AG04450 (cell line): ENCODE data around the gene MOB1B. TPM values are rescaled to one million over a fixed set of nuclear protein-coding genes. Genes with fewer than 3 reads are reported as not detected.

Experiments used
- CTCF ChIA-PET: fragments of 300-600, 350-600 bp; formaldehyde crosslinking; extraction: SDS; loops from one replicate; lab custom pipeline; 2022; ENCODE audit warnings: antibody characterized with exemption, inconsistent platforms; lab: Charles Lee
- POLR2A ChIA-PET: fragments of 350-600 bp; formaldehyde crosslinking; extraction: SDS; loops from one replicate; lab custom pipeline; 2021; ENCODE audit warnings: antibody characterized with exemption, inconsistent platforms; lab: Yijun Ruan, JAX
- DNase-seq: peaks from one replicate; pipeline ENCODE4 v3.0.0-alpha.2; 2011; ENCODE audit warnings: low read depth, low spot score
- H3K27ac ChIP-seq: one replicate; pipeline ENCODE4 v1.5.1; 2012; ENCODE audit warnings: low read depth, low read length, control low read depth
- H3K27me3 ChIP-seq: one replicate; pipeline ENCODE4 v1.6.0; 2012; ENCODE audit warnings: low read length; ENCODE audit not compliant: control insufficient read depth, insufficient read depth
- H3K4me3 ChIP-seq: 2 replicates; pipeline ENCODE4 v1.5.1; 2011; ENCODE audit warnings: mild to moderate bottlenecking, low read depth, low read length, control low read depth
- H3K9me3 ChIP-seq: 2 replicates; pipeline ENCODE4 v1.5.1; 2012; ENCODE audit warnings: low read length; ENCODE audit not compliant: control insufficient read depth, insufficient read depth
- polyA plus RNA-seq: library from polyadenylated mRNA; depleted of rRNA; stranded (reverse); fragments of >200 nt; gene quantifications from 2 replicates; pipeline ENCODE4 v1.2.3, GENCODE V29; 2011
- TF ChIP-seq, protein P1 (sequence below): IDR thresholded peaks from 2 replicates; pipeline ENCODE4 v1.5.1; 2011; ENCODE audit warnings: low read depth, low read length, control low read depth, inconsistent platforms

MOB1B gene
- polyA plus RNA-seq, 1 experiment: 21.4 TPM

DNA sequence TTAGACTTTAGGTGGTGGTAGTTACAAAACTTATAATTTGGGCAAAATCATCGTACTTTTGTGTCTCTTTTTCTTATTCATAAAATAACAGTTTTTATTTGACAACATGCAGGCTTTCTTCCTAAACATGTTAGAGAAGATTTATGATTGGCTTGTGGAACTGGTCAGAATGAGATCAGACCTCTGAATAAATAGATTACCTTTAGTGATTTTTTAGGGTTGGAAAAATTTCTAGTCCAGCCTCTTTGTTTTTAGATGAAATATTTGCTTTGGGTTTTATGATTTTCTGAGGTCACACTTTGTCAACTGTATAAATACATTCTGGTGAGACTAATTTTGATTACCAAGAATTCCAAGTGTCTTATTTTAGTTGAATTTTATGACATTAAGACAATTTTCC, 29.2 kb downstream of the MOB1B start:
- Histone ChIP-seq H3K27me3 (no peaks in the 10 kb centered on the region), H3K4me3 (no peak overlapping the region), H3K27ac (no peak overlapping the region), H3K9me3 (peaks cover 2% of the 10 kb centered on the region; the same call in 1 of the 2 replicates)
- POLR2A ChIA-PET: no interaction called here
- CTCF ChIA-PET: interaction anchor here (0.6 to 1.2 kb wide), 3 partner anchors 11 to 1637 kb away, joined by 4 to 8 read pairs (median 7); no protein-coding TSS in a partner anchor
- no peak for DNase-seq
- TF ChIP-seq, protein P1, sequence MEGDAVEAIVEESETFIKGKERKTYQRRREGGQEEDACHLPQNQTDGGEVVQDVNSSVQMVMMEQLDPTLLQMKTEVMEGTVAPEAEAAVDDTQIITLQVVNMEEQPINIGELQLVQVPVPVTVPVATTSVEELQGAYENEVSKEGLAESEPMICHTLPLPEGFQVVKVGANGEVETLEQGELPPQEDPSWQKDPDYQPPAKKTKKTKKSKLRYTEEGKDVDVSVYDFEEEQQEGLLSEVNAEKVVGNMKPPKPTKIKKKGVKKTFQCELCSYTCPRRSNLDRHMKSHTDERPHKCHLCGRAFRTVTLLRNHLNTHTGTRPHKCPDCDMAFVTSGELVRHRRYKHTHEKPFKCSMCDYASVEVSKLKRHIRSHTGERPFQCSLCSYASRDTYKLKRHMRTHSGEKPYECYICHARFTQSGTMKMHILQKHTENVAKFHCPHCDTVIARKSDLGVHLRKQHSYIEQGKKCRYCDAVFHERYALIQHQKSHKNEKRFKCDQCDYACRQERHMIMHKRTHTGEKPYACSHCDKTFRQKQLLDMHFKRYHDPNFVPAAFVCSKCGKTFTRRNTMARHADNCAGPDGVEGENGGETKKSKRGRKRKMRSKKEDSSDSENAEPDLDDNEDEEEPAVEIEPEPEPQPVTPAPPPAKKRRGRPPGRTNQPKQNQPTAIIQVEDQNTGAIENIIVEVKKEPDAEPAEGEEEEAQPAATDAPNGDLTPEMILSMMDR: no peak

DNA sequence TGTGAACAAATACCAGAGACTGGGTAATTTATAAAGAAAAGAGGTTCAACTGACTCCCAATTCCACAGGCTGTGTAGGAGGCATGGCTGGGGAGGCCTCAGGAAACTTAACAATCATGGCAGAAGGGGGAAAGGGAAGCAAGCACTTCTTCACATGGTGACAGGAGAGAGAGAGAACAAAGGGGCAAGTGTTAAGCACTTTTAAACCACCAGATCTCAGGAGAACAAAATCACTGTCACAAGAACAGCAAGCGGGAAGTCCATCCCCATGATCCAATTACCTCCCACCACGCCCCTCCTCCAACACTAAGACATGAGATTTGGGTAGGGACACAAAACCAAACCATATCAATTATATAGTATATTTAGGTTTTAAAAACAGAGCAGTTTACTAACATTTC, 30.8 kb downstream of the MOB1B start:
- H3K27ac ChIP-seq: no peak overlapping the region
- ChIA-PET CTCF (no interaction called here), POLR2A (interaction anchor here (0.8 kb wide), 1 partner anchor 72 kb away, joined by 5 read pairs; no protein-coding TSS in a partner anchor)
- H3K27me3 ChIP-seq: no peaks in the 10 kb centered on the region
- peaks cover 2% of the 10 kb centered on the region; the same call in 1 of the 2 replicates for H3K9me3 ChIP-seq
- DNase-seq: no peak
- H3K4me3 ChIP-seq: no peak overlapping the region
- TF ChIP-seq, protein P1: no peak

DNA sequence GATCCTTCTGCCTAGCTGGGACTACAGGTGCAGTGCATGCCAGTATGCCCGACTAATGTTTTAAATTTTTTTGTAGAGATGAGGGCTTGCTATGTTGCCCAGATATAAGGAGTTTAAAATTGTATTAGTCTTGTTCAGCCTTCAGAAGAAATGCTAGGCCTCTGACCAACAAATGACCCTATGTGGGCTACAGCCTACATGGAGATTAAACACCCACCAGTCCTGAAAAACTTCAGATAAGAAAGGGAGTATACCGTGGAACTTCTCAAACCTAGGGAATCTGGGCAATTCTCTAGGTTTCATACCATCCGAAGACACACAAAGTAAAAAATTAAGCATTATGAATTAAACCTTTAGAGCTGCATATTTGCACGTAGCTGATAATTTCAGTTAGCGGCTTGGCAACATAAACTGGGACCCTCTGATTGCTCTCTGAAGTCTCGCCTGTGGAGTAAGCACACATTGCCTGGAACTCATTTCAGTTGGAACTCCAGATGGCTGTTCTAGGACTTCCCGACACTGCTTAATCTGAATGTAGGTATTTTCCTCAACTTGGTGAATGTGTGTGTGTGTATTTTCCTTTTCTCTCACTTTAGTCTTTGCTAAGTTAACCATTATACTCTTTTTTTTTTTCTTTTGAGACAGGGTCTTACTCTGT, 33.0 kb downstream of the MOB1B start:
- peaks cover 2% of the 10 kb centered on the region; the same call in 1 of the 2 replicates for H3K9me3 ChIP-seq
- DNase-seq: no peak
- no peak overlapping the region for H3K27ac ChIP-seq
- POLR2A ChIA-PET: no interaction called here
- no peaks in the 10 kb centered on the region for H3K27me3 ChIP-seq
- no peak overlapping the region for H3K4me3 ChIP-seq
- CTCF ChIA-PET: no interaction called here
- TF ChIP-seq, protein P1: no peak

DNA sequence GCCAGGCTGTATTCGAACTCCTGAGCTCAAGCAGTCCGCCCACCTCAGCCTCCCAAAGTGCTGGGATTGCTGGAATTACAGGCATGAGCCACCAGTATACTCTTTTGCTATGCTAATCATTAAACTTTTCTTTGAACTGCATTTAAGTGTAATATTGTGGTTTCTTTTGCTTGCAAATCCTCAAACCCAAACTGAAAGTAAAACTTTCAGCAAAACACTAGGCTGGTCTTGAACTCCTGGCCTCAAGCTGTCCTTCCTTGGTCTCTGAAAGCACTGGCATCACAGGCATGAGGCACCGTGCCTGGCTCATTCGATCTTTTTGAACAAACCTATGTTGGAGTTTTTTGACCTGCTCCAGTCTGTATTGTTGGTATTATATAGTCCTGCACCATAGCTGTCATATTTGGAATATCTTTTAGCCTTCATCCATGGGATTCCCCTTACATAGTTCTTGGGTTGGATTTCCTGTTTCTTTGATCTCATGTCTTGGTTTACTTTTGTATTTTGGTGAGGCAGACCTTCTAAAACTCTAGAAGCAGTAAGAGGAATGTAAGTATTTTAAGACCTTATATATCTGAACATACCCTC, 34.1 kb downstream of the MOB1B start:
- TF ChIP-seq, protein P1: no peak
- Histone ChIP-seq H3K27ac (peak overlapping the region; percentile 0), H3K9me3 (peaks cover 2% of the 10 kb centered on the region; the same call in 1 of the 2 replicates), H3K4me3 (no peak overlapping the region), H3K27me3 (no peaks in the 10 kb centered on the region)
- CTCF ChIA-PET: no interaction called here
- POLR2A ChIA-PET: interaction anchor here (0.6 to 0.7 kb wide), 2 partner anchors 20 to 97 kb away, joined by 3 to 4 read pairs; no protein-coding TSS in a partner anchor
- no peak for DNase-seq

DNA sequence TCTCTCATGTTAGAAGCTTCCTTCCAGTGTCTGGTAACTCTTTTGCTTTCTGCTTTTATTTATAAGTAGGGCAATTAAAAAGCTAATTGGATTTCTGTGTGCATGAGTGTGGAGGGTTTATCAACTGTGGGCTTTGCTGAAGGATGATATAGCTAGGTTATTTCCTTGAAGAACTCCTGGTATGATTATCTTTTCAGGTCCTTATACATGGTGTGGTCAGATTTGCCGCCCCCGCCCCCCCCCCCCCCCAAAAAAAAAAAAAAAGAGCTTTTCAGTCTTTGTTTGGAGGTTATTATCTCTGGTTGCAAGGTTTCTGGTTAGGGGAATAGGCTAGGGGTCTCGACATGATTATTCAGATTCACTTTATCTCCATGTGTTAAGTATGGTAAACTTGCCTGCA, 35.9 kb downstream of the MOB1B start:
- Histone ChIP-seq H3K9me3 (peaks cover under 1% of the 10 kb centered on the region; the same call in 1 of the 2 replicates), H3K27me3 (no peaks in the 10 kb centered on the region), H3K27ac (no peak overlapping the region), H3K4me3 (no peak overlapping the region)
- TF ChIP-seq, protein P1: no peak
- ChIA-PET CTCF (no interaction called here), POLR2A (no interaction called here)
- no peak for DNase-seq
